Endothelial cell of umbilical vein (primary cell): ENCODE measurements around the gene PTPRK. TPM values are rescaled to one million over a fixed set of nuclear protein-coding genes. Genes with fewer than 3 reads are reported as not detected.

Experiments
- BruUV-seq: library from RNA; stranded (reverse); fragments of 400-500 nt; replicated peaks from 2 replicates; lab custom pipeline; 2021; lab: Mats Ljungman, UMichigan
- CTCF ChIA-PET: fragments of 300-600, 350-600 bp; sonication (Branson Sonifier 250); formaldehyde crosslinking; loops from one replicate; lab custom pipeline; 2021; ENCODE audit warnings: antibody characterized with exemption, inconsistent platforms; lab: Charles Lee
- POLR2A ChIA-PET: fragments of 300-600, 350-600 bp; sonication (Branson Sonifier 250); formaldehyde crosslinking; loops from one replicate; lab custom pipeline; 2021; ENCODE audit warnings: antibody characterized with exemption, inconsistent platforms; lab: Charles Lee
- DNase-seq: peaks from one replicate; pipeline ENCODE4 v3.0.0-alpha.2; 2011; ENCODE audit warnings: low read depth, low spot score
- FAIRE-seq: peaks from 2 replicates; lab custom pipeline; 2011; peaks lifted over from hg19 to GRCh38; lab: Jason Lieb, UNC
- H2AFZ ChIP-seq: 2 replicates; pipeline ENCODE4 v1.6.0; 2012; ENCODE audit warnings: low read depth, low read length, control low read depth, inconsistent platforms
- H3K27ac ChIP-seq: 2 replicates; pipeline ENCODE4 v1.5.1; 2011; ENCODE audit warnings: low read depth, mild to moderate bottlenecking, control low read depth, low read length, moderate library complexity; ENCODE audit not compliant: insufficient read depth
- H3K27me3 ChIP-seq, 2 experiments: 2 replicates each; pipeline versions ENCODE4 v1.6.0 to v1.6.1; 2011; ENCODE audit warnings: low read length in 2 of 2, mixed read lengths in 1 of 2; ENCODE audit not compliant: control insufficient read depth in 2 of 2, insufficient read depth in 2 of 2
- H3K36me3 ChIP-seq, 2 experiments: 2 replicates in 1 of 2; 3 replicates in 1 of 2; pipeline ENCODE4 v1.5.1; 2011; ENCODE audit warnings: low read length in 2 of 2, mild to moderate bottlenecking in 1 of 2, moderate library complexity in 1 of 2; ENCODE audit not compliant: control insufficient read depth in 2 of 2, insufficient read depth in 2 of 2; ENCODE audit errors: extremely low read depth in 1 of 2
- H3K4me1 ChIP-seq: 3 replicates; pipeline ENCODE4 v1.5.1; 2011; ENCODE audit warnings: mild to moderate bottlenecking, low read length; ENCODE audit not compliant: control insufficient read depth, insufficient read depth; ENCODE audit errors: extremely low read depth
- H3K4me2 ChIP-seq: 2 replicates; pipeline ENCODE4 v1.6.1; 2011; ENCODE audit warnings: low read length, control low read depth, mixed read lengths; ENCODE audit not compliant: insufficient read depth
- H3K4me3 ChIP-seq, 3 experiments: fragments of 200-600 bp in 1 of 3; sonication (generic), shearing (Covaris generic) in 1 of 3; replicated peaks in 1 of 3; 2 replicates each; pipeline ENCODE4 v1.5.1; 2011 to 2016; ENCODE audit warnings: control low read depth in 3 of 3, low read length in 3 of 3, mild to moderate bottlenecking in 2 of 3, inconsistent platforms in 1 of 3, low read depth in 1 of 3, moderate library complexity in 1 of 3; ENCODE audit not compliant: insufficient read depth in 1 of 3
- H3K79me2 ChIP-seq: 2 replicates; pipeline ENCODE4 v1.6.0; 2012; ENCODE audit warnings: low read length, inconsistent platforms; ENCODE audit not compliant: control insufficient read depth, insufficient read depth
- H3K9ac ChIP-seq: replicated peaks from 2 replicates; pipeline ENCODE3; 2011; ENCODE audit warnings: low read length, control low read depth; ENCODE audit not compliant: insufficient read depth; ENCODE audit errors: extremely low read depth
- H3K9me1 ChIP-seq: replicated peaks from 3 replicates; pipeline ENCODE4 v1.6.0; 2011; ENCODE audit warnings: mild to moderate bottlenecking, low read length; ENCODE audit not compliant: control insufficient read depth, insufficient read depth; ENCODE audit errors: extremely low read depth
- H3K9me3 ChIP-seq: replicated peaks from 2 replicates; pipeline ENCODE4 v1.5.1; 2012; ENCODE audit warnings: low read length, inconsistent platforms; ENCODE audit not compliant: control insufficient read depth, insufficient read depth
- H4K20me1 ChIP-seq: replicated peaks from 2 replicates; pipeline ENCODE3; 2011; ENCODE audit warnings: mild to moderate bottlenecking, low read length; ENCODE audit not compliant: control insufficient read depth, insufficient read depth; ENCODE audit errors: extremely low read depth
- CTCF ChIP-seq, 2 donors: IDR thresholded peaks; 1 replicate in 1 of 2; 2 replicates in 1 of 2; pipeline ENCODE4 v1.5.1; 2011; ENCODE audit warnings: low read length in 2 of 2, mild to moderate bottlenecking in 2 of 2, moderate library complexity in 2 of 2, control low read depth in 1 of 2, inconsistent platforms in 1 of 2, low read depth in 1 of 2; ENCODE audit not compliant: insufficient read depth in 1 of 2; ENCODE audit errors: extremely low read depth in 1 of 2
- EZH2 ChIP-seq: IDR thresholded peaks from 2 replicates; pipeline ENCODE4 v1.6.1; 2012; ENCODE audit warnings: borderline replicate concordance, low read depth, mild to moderate bottlenecking, moderate library complexity, low read length, inconsistent platforms; ENCODE audit not compliant: severe bottlenecking
- FOS ChIP-seq: IDR thresholded peaks from 2 replicates; pipeline ENCODE4 v1.6.1; 2011; ENCODE audit warnings: mild to moderate bottlenecking, low read length, moderate library complexity, borderline replicate concordance; ENCODE audit not compliant: insufficient read depth
- GATA2 ChIP-seq: IDR thresholded peaks from 2 replicates; pipeline ENCODE4 v1.7.0; 2011; ENCODE audit warnings: low read depth, mild to moderate bottlenecking, moderate library complexity, mixed read lengths, low read length; ENCODE audit not compliant: insufficient read length, insufficient read depth
- JUN ChIP-seq: IDR thresholded peaks from 2 replicates; pipeline ENCODE4 v1.6.1; 2011; ENCODE audit warnings: borderline replicate concordance, low read depth; ENCODE audit not compliant: insufficient read length, insufficient read depth
- MYC ChIP-seq: IDR thresholded peaks from one replicate; pipeline ENCODE4 v1.6.1; 2011; ENCODE audit warnings: mild to moderate bottlenecking, low read depth, low read length
- POLR2A ChIP-seq: IDR thresholded peaks from 2 replicates; pipeline ENCODE4 v1.6.1; 2012; ENCODE audit warnings: low read depth, mild to moderate bottlenecking, control low read depth, low read length
- POLR2AphosphoS5 ChIP-seq: IDR thresholded peaks from 2 replicates; pipeline ENCODE4 v1.6.1; 2012; ENCODE audit warnings: low read depth, mild to moderate bottlenecking, control low read depth, low read length, moderate library complexity; ENCODE audit not compliant: insufficient read depth
- dilution Hi-C: fragments of 300-500 bp; cut with MboI; formaldehyde crosslinking; loops from one replicate; pipeline ENCODE4 v1.15.0; 2019; ENCODE audit warnings: low sequenced_read_pairs; ENCODE audit not compliant: extremely low pct_ligation_motif_present
- intact Hi-C: fragments of 100-400 bp; cut with micrococcal nuclease; formaldehyde crosslinking; loops from one replicate; pipeline ENCODE4 v1.10.0; 2022
- polyA plus RNA-seq, 4 experiments: library from polyadenylated mRNA; depleted of rRNA in 3 of 4; stranded (reverse) in 3 of 4; unstranded in 1 of 4; fragments of >200 nt; gene quantifications; 2 replicates each; pipeline versions ENCODE4 v1.2.1 to v1.2.3, GENCODE V29; 2011 to 2012; ENCODE audit warnings: missing spikeins in 1 of 4
- total RNA-seq: library from RNA; stranded (reverse); gene quantifications from 2 replicates; pipeline ENCODE4 v1.2.3, GENCODE V29; 2021
- TF ChIP-seq, protein P1 (sequence below): IDR thresholded peaks from 2 replicates; pipeline ENCODE4 v1.6.1; 2011; ENCODE audit not compliant: insufficient read depth, insufficient read length

Gene PTPRK
- total and polyA plus RNA-seq, 2 donors (not counting 3 experiments of a cell fraction or from before 2014, with no cell fraction given): 15.2 to 74.0 TPM

DNA sequence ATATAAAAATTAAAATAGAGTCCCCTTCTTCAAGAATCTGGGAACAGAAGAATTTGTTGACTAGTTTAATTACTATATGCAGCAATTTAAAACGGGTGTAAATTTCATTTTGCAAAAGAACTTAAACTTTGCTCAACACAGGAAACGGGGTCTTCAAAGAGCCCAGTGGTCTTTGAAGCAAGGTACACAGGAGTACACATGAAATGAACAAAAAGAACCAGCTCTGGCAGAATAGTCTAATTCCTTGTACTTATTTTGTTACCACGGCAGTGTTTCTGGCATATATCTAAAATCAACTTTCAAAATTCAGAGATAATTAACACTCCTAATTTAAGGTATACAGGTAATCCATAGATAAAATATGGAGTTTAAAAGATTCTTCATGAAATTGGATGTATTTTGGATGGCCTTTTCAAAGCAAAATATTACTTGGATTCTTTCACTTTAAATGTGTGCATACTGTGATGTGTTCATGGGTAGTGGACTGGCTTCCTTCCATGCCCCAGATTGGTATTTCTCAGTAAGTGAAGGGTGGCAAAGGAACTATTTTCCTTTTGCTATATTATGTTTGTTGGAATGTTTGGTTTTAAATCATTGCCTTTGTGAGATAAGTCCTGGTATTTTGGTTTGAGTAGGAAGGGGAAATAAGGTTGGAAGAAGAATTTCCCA lies 522.8 kb downstream of the PTPRK start:
- TF ChIP-seq GATA2 (no peak), CTCF (IDR thresholded peaks at IDR 0.05; ENCODE audit: extremely low read depth in 1 of 2, insufficient read depth in 1 of 2, low read depth in 1 of 2, low read length in 2 of 2) (no peak), FOS (no peak), JUN (no peak), POLR2A (no peak), MYC (no peak), EZH2 (no peak), POLR2AphosphoS5 (no peak)
- TF ChIP-seq, protein P1, sequence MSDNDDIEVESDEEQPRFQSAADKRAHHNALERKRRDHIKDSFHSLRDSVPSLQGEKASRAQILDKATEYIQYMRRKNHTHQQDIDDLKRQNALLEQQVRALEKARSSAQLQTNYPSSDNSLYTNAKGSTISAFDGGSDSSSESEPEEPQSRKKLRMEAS: no peak
- FAIRE-seq: no peak
- POLR2A ChIA-PET: no interaction called here

More for the DNA sequence above, 522.8 kb downstream of the PTPRK start:
- intact Hi-C loops: no loop called here
- Histone ChIP-seq H3K9ac (no peak overlapping the region), H3K9me3 (no peaks in the 10 kb centered on the region), H3K36me3 (peaks cover 0 to 2% of the 10 kb centered on the region in 2 experiments), H2AFZ (no peak overlapping the region), H3K27ac (no peak overlapping the region), H3K4me1 (no peaks in the 10 kb centered on the region), H3K9me1 (no peaks in the 10 kb centered on the region), H3K4me3 (no peak overlapping the region), H3K79me2 (no peaks in the 10 kb centered on the region), H3K27me3 (no peaks in the 10 kb centered on the region), H4K20me1 (no peaks in the 10 kb centered on the region), H3K4me2 (no peak overlapping the region)
- no peak for DNase-seq
- no TSS peak for BruUV-seq
- CTCF ChIA-PET: no interaction called here
- dilution Hi-C loops: no loop called here
